ENCODE data around the gene CLIC5.

Gene CLIC5

GRCh38 chr6:45971287-45971686 is 44.4 kb downstream of the CLIC5 start:
- TF ChIP-seq EP300 (IDR thresholded peaks at IDR 0.05; ENCODE audit: borderline replicate concordance) (no peak), CREB1 (IDR thresholded peaks at IDR 0.05; ENCODE audit: low read depth) (no peak), MAX (IDR thresholded peaks at IDR 0.05) (no peak), EGR1 (IDR thresholded peaks at IDR 0.05) (no peak), TEAD4 (IDR thresholded peaks at IDR 0.05) (no peak), TCF12 (IDR thresholded peaks at IDR 0.05; ENCODE audit: low read depth) (no peak), FOXM1 (IDR thresholded peaks at IDR 0.05; ENCODE audit: borderline replicate concordance, low read depth) (no peak), CEBPB (IDR thresholded peaks at IDR 0.05) (no peak), YY1 (IDR thresholded peaks at IDR 0.05; ENCODE audit: low read depth) (no peak), NFIC (IDR thresholded peaks at IDR 0.05) (no peak), USF1 (IDR thresholded peaks at IDR 0.05) (no peak), TAF1 (IDR thresholded peaks at IDR 0.05; ENCODE audit: low read depth) (no peak)

GRCh38 chr6:45970326-45970725 is 45.3 kb downstream of the CLIC5 start:
- TF ChIP-seq EGR1 (IDR thresholded peaks at IDR 0.05), result no peak
- TF ChIP-seq CREB1 (IDR thresholded peaks at IDR 0.05; ENCODE audit: low read depth), result no peak

GRCh38 chr6:45969883-45970282 is 45.8 kb downstream of the CLIC5 start:
- TF ChIP-seq NFIC (IDR thresholded peaks at IDR 0.05) (no peak), RAD21 (IDR thresholded peaks at IDR 0.05; ENCODE audit: low read depth) (no peak), TAF1 (IDR thresholded peaks at IDR 0.05; ENCODE audit: low read depth) (no peak), FOXM1 (IDR thresholded peaks at IDR 0.05; ENCODE audit: borderline replicate concordance, low read depth) (no peak), TEAD4 (IDR thresholded peaks at IDR 0.05) (no peak), EGR1 (IDR thresholded peaks at IDR 0.05) (no peak)

GRCh38 chr6:45969026-45969425 is 46.6 kb downstream of the CLIC5 start:
- TF ChIP-seq TEAD4 (IDR thresholded peaks at IDR 0.05) (no peak), CEBPB (IDR thresholded peaks at IDR 0.05) (no peak), EGR1 (IDR thresholded peaks at IDR 0.05) (no peak), TAF1 (IDR thresholded peaks at IDR 0.05; ENCODE audit: low read depth) (no peak), NFIC (IDR thresholded peaks at IDR 0.05) (no peak), ZBTB7A (IDR thresholded peaks at IDR 0.05; ENCODE audit: low read depth) (no peak), EP300 (IDR thresholded peaks at IDR 0.05; ENCODE audit: borderline replicate concordance) (no peak), TCF12 (IDR thresholded peaks at IDR 0.05; ENCODE audit: low read depth) (no peak)

GRCh38 chr6:45967363-45967762 is 48.3 kb downstream of the CLIC5 start:
- TF ChIP-seq TAF1 (IDR thresholded peaks at IDR 0.05; ENCODE audit: low read depth) (no peak), CEBPB (IDR thresholded peaks at IDR 0.05) (peak; percentile 53; the same call in 1 of the 2 replicates)

- TF ChIP-seq TAF1 (IDR thresholded peaks at IDR 0.05; ENCODE audit: low read depth) (no peak), FOXM1 (IDR thresholded peaks at IDR 0.05; ENCODE audit: borderline replicate concordance, low read depth) (no peak), CREB1 (IDR thresholded peaks at IDR 0.05; ENCODE audit: low read depth) (no peak), NFIC (IDR thresholded peaks at IDR 0.05) (no peak), REST (IDR thresholded peaks at IDR 0.05; ENCODE audit: low read depth) (no peak), ZBTB7A (IDR thresholded peaks at IDR 0.05; ENCODE audit: low read depth) (no peak), EGR1 (IDR thresholded peaks at IDR 0.05) (no peak), USF1 (IDR thresholded peaks at IDR 0.05) (no peak)
These were observed 48.9 kb downstream of the CLIC5 start for GRCh38 chr6:45966797-45967196.

GRCh38 chr6:45966340-45966739 is 49.3 kb downstream of the CLIC5 start:
- no peak for TF ChIP-seq MAX (IDR thresholded peaks at IDR 0.05)
- no peak for TF ChIP-seq CEBPB (IDR thresholded peaks at IDR 0.05)
- TF ChIP-seq TEAD4 (IDR thresholded peaks at IDR 0.05), result no peak
- TF ChIP-seq RAD21 (IDR thresholded peaks at IDR 0.05; ENCODE audit: low read depth), result no peak
- no peak for TF ChIP-seq EGR1 (IDR thresholded peaks at IDR 0.05)
- TF ChIP-seq TAF1 (IDR thresholded peaks at IDR 0.05; ENCODE audit: low read depth), result no peak

- TF ChIP-seq EP300 (IDR thresholded peaks at IDR 0.05; ENCODE audit: borderline replicate concordance), result peak; percentile 24; the same call in 1 of the 2 replicates
- peak; percentile 91 for TF ChIP-seq TEAD4 (IDR thresholded peaks at IDR 0.05)
- TF ChIP-seq TCF12 (IDR thresholded peaks at IDR 0.05; ENCODE audit: low read depth), result no peak
These were observed 49.9 kb downstream of the CLIC5 start for GRCh38 chr6:45965792-45966191.

GRCh38 chr6:45965007-45965406 is 50.7 kb downstream of the CLIC5 start:
- TF ChIP-seq CREB1 (IDR thresholded peaks at IDR 0.05; ENCODE audit: low read depth) (no peak), MAX (IDR thresholded peaks at IDR 0.05) (no peak), CEBPB (IDR thresholded peaks at IDR 0.05) (no peak), EGR1 (IDR thresholded peaks at IDR 0.05) (no peak), TAF1 (IDR thresholded peaks at IDR 0.05; ENCODE audit: low read depth) (no peak), ZBTB7A (IDR thresholded peaks at IDR 0.05; ENCODE audit: low read depth) (no peak), NFIC (IDR thresholded peaks at IDR 0.05) (no peak), USF1 (IDR thresholded peaks at IDR 0.05) (no peak), RAD21 (IDR thresholded peaks at IDR 0.05; ENCODE audit: low read depth) (no peak), FOXM1 (IDR thresholded peaks at IDR 0.05; ENCODE audit: borderline replicate concordance, low read depth) (no peak), TEAD4 (IDR thresholded peaks at IDR 0.05) (no peak), EP300 (IDR thresholded peaks at IDR 0.05; ENCODE audit: borderline replicate concordance) (no peak), REST (IDR thresholded peaks at IDR 0.05; ENCODE audit: low read depth) (no peak), YY1 (IDR thresholded peaks at IDR 0.05; ENCODE audit: low read depth) (no peak)
